Loucy (cell line): ENCODE data around the gene ZDHHC14.

Experiments used
- H2AFZ ChIP-seq: fragments of 200-600 bp; sonication (generic); 2 replicates; pipeline ENCODE4 v1.6.0; 2016; ENCODE audit warnings: antibody characterized with exemption, mild to moderate bottlenecking, low read length, moderate library complexity
- H3F3A ChIP-seq: fragments of 200-600 bp; 2 replicates; pipeline ENCODE4 v1.6.0; 2016; ENCODE audit warnings: antibody characterized with exemption, low read depth, mild to moderate bottlenecking
- H3K27me3 ChIP-seq: fragments of 200-600 bp; sonication (generic); 2 replicates; pipeline ENCODE4 v1.6.1; 2014; ENCODE audit warnings: low read length, mild to moderate bottlenecking; ENCODE audit not compliant: insufficient read depth, poor library complexity, severe bottlenecking
- H3K36me3 ChIP-seq: fragments of 200-600 bp; sonication (generic); 2 replicates; pipeline ENCODE4 v1.6.1; 2016; ENCODE audit warnings: low read length; ENCODE audit not compliant: insufficient read depth
- H3K4me1 ChIP-seq: fragments of 200-600 bp; sonication (generic); 2 replicates; pipeline ENCODE4 v1.5.1; 2014; ENCODE audit warnings: low read length, mild to moderate bottlenecking; ENCODE audit not compliant: insufficient read depth, poor library complexity, severe bottlenecking
- H3K4me2 ChIP-seq: fragments of 200-600 bp; sonication (generic); 2 replicates; pipeline ENCODE4 v1.6.0; 2014; ENCODE audit warnings: antibody characterized with exemption, low read length, low read depth, mild to moderate bottlenecking; ENCODE audit not compliant: poor library complexity, severe bottlenecking
- H3K4me3 ChIP-seq: fragments of 200-600 bp; sonication (generic); 2 replicates; pipeline ENCODE4 v1.5.1; 2014; ENCODE audit warnings: low read length, mild to moderate bottlenecking, mixed read lengths; ENCODE audit not compliant: poor library complexity, severe bottlenecking
- H3K79me2 ChIP-seq: fragments of 200-600 bp; sonication (generic); 2 replicates; pipeline ENCODE4 v1.6.1; 2014; ENCODE audit warnings: low read length; ENCODE audit not compliant: insufficient read depth
- H3K9ac ChIP-seq: fragments of 200-600 bp; sonication (generic); 2 replicates; pipeline ENCODE4 v1.6.0; 2014; ENCODE audit warnings: mild to moderate bottlenecking, low read depth, low read length, moderate library complexity; ENCODE audit not compliant: poor library complexity, severe bottlenecking
- H3K9me2 ChIP-seq: fragments of 200-600 bp; sonication (generic); replicated peaks from 2 replicates; pipeline ENCODE4 v1.6.1; 2016; ENCODE audit warnings: low read depth, low read length, mixed read lengths
- H3K9me3 ChIP-seq: fragments of 200-600 bp; sonication (generic); 2 replicates; pipeline ENCODE4 v1.6.1; 2014; ENCODE audit warnings: mild to moderate bottlenecking, antibody characterized with exemption, low read length, low read depth; ENCODE audit not compliant: insufficient read depth
- H4K20me1 ChIP-seq: fragments of 200-600 bp; sonication (generic); 2 replicates; pipeline ENCODE4 v1.6.0; 2014; ENCODE audit warnings: antibody characterized with exemption, low read length, mild to moderate bottlenecking; ENCODE audit not compliant: insufficient read depth, poor library complexity, severe bottlenecking
- EZH2phosphoT487 ChIP-seq: fragments of 200-600 bp; IDR thresholded peaks from 2 replicates; pipeline ENCODE4 v1.6.1; 2018; ENCODE audit warnings: antibody characterized with exemption, mild to moderate bottlenecking, moderate library complexity, borderline replicate concordance
- TF ChIP-seq, protein P1 (sequence below): fragments of 200-600 bp; sonication (generic); conservative IDR thresholded peaks from 2 replicates; pipeline ENCODE4 v1.5.1; 2014; ENCODE audit warnings: mild to moderate bottlenecking, antibody characterized with exemption, low read length

ZDHHC14 gene

DNA sequence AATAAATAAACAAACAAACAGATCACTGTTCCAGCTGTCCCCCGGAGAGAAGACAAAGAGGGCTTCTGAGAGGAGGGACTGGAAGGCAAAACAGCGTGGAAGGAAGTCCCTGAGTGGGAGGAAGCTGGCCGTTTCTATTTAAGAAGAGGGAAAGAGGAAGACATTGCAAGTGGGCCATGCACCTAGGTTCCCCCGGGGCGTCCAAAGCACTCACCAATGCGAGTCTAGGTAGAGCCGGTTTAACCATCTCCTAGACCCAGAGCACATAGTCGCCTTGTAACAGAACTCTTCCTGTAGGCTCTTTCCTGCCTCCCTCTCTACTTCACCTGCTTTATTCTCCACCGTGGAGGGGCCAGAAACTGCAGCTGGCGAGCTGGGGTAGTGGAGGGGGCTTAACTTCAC is 158.4 kb downstream of the ZDHHC14 start:
- H3K79me2 ChIP-seq = no peaks in the 10 kb centered on the region
- TF ChIP-seq EZH2phosphoT487 = no peak
- TF ChIP-seq, protein P1, sequence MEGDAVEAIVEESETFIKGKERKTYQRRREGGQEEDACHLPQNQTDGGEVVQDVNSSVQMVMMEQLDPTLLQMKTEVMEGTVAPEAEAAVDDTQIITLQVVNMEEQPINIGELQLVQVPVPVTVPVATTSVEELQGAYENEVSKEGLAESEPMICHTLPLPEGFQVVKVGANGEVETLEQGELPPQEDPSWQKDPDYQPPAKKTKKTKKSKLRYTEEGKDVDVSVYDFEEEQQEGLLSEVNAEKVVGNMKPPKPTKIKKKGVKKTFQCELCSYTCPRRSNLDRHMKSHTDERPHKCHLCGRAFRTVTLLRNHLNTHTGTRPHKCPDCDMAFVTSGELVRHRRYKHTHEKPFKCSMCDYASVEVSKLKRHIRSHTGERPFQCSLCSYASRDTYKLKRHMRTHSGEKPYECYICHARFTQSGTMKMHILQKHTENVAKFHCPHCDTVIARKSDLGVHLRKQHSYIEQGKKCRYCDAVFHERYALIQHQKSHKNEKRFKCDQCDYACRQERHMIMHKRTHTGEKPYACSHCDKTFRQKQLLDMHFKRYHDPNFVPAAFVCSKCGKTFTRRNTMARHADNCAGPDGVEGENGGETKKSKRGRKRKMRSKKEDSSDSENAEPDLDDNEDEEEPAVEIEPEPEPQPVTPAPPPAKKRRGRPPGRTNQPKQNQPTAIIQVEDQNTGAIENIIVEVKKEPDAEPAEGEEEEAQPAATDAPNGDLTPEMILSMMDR = no peak
- no peak overlapping the region for H2AFZ ChIP-seq
- H4K20me1 ChIP-seq = no peaks in the 10 kb centered on the region
- no peaks in the 10 kb centered on the region for H3K9me3 ChIP-seq
- no peak overlapping the region for H3K4me3 ChIP-seq
- H3K9me2 ChIP-seq = no peaks in the 10 kb centered on the region
- H3K27me3 ChIP-seq = no peaks in the 10 kb centered on the region
- no peaks in the 10 kb centered on the region for H3K36me3 ChIP-seq
- no peak overlapping the region for H3K4me2 ChIP-seq
- no peak overlapping the region for H3K9ac ChIP-seq
- peaks cover 17% of the 10 kb centered on the region for H3K4me1 ChIP-seq
- H3F3A ChIP-seq = no peaks in the 10 kb centered on the region

GRCh38 chr6:157539900-157540752 is 159.1 kb downstream of the ZDHHC14 start:
- Histone ChIP-seq H3K9ac (no peak overlapping the region), H3K79me2 (no peaks in the 10 kb centered on the region), H2AFZ (no peak overlapping the region), H3K36me3 (no peaks in the 10 kb centered on the region), H3K9me3 (no peaks in the 10 kb centered on the region), H3K4me3 (no peak overlapping the region), H3K27me3 (no peaks in the 10 kb centered on the region), H3K4me2 (no peak overlapping the region), H3F3A (no peaks in the 10 kb centered on the region), H3K9me2 (no peaks in the 10 kb centered on the region), H3K4me1 (peaks cover 15% of the 10 kb centered on the region), H4K20me1 (no peaks in the 10 kb centered on the region)
- TF ChIP-seq, protein P1 = no peak
- no peak for TF ChIP-seq EZH2phosphoT487

- H3K36me3 ChIP-seq = no peaks in the 10 kb centered on the region
- no peaks in the 10 kb centered on the region for H3F3A ChIP-seq
- H3K27me3 ChIP-seq = no peaks in the 10 kb centered on the region
- no peaks in the 10 kb centered on the region for H3K9me3 ChIP-seq
- H3K4me1 ChIP-seq = no peaks in the 10 kb centered on the region
- no peak overlapping the region for H3K4me2 ChIP-seq
- H4K20me1 ChIP-seq = no peaks in the 10 kb centered on the region
- no peak overlapping the region for H3K9ac ChIP-seq
- no peaks in the 10 kb centered on the region for H3K79me2 ChIP-seq
- no peak for TF ChIP-seq EZH2phosphoT487
- TF ChIP-seq, protein P1 = no peak
- H3K4me3 ChIP-seq = no peak overlapping the region
- no peak overlapping the region for H2AFZ ChIP-seq
- no peaks in the 10 kb centered on the region for H3K9me2 ChIP-seq
Observed at GRCh38 chr6:157541618-157542413, 160.8 kb downstream of the ZDHHC14 start.
